Activated CD4-positive, alpha-beta T cell treated with anti-CD3 and anti-CD28 coated beads, Interleukin-2, amount 50 U/mL, for 16 hours (primary cell): ENCODE measurements around the gene RAP1GAP2.

ENCODE experiments used
- DNase-seq: peaks from one replicate; pipeline ENCODE4 v3.0.0-alpha.2; 2020

Gene RAP1GAP2

DNA sequence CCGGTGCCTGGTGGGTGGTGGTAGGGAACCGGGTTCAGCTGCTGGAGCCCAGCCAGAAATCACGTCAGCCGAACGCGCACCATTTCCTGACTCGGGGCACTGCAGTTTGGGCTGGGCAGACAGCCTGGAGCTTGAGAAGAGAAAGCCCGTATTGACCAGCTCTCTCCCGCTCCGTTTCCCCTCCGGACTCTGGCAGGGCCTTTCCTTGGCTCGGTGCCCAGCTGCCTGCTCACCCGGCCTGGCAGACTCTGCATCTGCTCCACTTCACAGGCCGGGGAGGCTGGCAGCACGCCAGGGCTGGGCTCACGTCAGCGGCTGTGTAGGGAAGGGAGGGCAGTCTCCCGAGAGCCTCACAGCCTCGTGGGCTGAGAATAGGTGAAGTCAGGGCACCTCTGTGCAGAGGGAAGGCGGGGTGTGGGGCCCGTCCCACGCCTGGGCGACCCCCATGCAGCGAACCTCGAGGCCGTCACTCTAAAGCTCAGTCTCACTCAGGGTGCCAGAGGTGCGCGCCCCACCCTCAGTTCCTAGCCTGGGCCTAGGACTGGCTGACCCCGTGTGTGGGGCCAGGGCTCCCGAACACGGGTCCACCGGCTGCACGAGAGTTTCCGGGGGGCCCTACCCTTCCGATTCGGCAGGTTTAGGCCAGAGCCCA is 208.0 kb downstream of the RAP1GAP2 start:
- DNase-seq = no peak

DNA sequence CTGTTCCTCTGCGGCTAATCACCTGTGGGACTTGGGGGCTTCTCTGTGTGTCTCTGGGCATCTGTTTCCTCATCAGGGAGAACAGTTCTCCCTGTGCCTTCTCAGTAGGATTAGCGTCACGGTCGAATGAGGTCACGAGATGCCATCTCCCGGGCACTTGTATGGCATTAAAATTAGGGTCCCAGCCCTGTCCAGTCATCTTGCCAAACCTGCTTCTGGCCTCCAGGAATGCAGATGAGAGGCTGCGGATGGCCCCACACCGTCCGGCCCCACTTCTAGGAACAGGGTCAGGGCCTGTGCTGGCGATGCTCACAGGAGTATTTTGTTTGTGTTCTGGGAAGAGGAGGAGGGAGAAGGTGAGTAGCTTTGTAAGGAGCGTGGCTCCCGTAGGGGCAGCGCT is 208.7 kb downstream of the RAP1GAP2 start:
- no peak for DNase-seq

DNA sequence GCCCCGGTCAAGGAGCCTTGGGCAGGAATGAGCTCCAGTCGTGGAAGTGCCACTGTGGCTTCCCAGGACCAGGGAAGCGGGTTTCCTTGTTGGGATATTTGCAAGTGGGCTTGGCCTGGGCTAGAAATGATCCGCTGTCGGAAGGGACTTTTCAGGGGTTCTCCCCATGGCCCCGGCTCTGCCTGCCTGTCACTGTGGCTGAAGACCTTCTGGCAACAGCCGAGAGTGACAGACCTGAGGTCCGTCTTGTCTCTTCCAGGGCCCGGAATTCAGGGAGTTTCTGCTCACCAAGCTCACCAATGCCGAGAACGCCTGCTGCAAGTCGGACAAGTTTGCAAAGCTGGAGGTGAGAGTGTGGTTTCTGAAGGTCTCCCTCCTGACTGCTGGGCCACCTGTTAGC is 209.5 kb downstream of the RAP1GAP2 start:
- no peak for DNase-seq

- DNase-seq = no peak
Measured at GRCh38 chr17:3006801-3007200, 210.6 kb downstream of the RAP1GAP2 start.

GRCh38 chr17:3007651-3008121 is 211.4 kb downstream of the RAP1GAP2 start:
- no peak for DNase-seq

DNA sequence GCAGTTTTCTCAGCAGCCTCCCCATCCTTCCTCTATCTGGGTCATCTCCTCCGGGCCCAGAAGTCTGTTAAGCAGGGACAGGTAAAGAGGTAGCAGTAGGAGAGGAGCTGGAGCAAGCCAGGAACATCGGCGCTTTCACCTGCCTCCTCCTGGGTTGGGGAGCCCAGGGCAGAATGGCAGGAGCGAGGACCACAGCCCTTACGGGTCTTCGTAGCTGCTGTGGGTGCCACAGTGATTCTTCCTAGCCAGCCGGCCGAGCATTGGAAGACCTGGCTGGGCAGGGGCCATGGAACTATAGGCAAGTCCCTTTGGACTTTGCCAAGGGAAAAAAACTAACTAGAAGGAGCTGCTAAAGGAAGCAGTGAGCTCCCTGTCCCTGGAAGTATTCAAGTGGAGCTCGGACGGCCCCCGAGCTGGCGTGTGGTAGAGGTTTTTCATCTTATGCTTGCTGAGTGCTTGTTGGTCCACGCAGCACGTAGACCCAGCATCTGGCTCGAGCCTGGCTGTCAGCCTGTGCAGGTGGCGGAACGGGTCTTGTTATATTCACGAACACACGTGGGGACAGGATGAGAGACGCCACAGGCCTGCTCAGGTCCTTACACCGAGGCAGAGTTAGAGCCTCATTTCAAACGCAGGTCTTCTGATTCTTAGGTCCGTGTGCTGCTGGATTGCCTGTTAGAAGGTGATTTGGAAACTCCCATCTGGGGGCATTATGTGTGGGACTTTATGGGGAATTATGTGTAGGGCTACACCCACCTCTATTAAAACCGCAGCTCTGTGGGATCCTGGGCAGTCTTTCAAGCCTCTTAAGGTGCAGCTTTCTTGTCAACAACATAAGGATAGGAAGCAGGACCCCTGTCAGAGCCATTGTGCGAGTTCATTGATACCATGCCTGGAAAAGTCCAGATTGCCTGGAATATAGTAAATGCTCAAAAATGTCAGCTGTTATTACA is 212.4 kb downstream of the RAP1GAP2 start:
- no peak for DNase-seq

DNA sequence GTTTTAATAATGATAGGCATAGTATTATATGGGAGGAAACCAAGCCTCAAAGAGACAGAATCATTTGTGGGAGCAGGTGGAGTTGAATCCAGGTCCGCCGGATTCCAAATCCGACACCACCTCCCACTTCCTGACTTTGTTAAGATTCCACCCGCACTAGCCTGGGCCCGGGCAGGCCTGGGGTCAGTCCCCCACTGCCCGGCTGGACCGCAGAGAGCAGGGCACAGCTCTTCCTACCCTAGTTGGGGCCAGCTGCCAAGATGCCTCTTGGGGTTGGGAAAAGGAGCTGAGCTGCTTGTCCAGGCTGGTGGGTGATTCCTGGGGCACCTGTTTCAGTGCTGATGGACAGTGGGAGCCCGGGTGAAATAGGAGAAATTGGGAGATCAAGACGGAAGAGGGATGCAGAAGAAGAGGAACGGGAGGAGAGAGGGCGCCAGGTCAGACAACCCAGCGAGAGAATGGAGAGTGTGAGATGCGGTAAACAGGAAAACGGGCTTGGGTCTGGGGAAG is 213.2 kb downstream of the RAP1GAP2 start:
- no peak for DNase-seq

DNA sequence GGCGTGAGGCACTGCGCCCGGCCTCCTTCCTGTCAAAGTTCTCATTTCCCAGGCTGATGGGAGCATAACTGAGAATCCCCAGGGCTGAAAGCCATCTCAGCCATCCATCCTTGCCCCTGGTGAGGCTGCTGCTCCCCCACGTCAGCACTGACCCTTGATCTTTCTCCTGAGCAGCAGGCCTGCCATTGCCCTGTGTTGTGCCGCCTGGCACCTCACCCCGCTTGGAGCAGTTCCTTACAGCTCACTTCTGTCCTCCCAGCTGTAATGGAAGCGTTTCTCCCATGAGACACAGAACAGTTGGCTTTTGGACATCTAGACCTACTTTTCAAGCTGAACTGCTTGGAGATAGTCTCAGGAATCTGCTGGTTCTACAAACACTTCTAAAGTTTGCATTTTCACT is 215.7 kb downstream of the RAP1GAP2 start:
- no peak for DNase-seq

- DNase-seq = peak; percentile 34
Measured at GRCh38 chr17:3012926-3013581, 216.8 kb downstream of the RAP1GAP2 start.

DNA sequence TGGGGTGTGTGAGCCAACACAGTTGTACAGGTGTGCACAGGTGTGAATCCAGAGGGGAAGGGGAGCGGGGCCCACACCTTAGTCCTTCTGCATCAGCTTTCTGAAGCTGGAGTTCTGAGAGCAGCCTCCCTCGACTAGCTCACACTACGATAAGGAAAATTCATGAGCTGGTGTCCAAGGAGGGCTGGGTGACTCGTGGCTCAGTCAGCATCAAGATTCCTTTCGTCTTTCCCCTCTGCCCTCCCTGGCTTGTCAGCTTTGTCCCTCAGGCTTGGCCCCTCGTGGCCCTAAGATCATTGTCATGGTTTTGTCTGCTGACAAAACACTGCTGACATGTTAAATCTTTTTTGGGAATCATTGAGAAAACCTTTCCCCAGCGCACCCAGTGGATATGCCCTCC is 219.7 kb downstream of the RAP1GAP2 start:
- no peak for DNase-seq

DNA sequence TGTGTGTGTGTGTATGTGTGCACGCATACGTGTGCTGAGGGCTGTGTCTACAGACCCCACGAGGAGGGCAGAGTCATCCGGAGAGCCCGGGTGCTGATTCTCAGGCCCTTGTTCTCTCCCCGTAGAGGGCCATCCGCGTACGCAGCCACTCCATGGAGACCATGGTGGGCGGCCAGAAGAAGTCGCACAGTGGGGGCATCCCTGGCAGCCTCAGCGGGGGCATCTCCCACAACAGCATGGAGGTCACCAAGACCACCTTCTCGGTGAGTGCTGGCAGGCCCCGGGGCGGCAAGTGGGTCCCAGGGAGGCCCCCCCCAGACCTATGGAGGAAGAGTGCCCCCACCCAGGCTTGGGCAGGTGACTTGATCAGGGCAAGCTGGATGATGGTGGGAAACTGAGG is 221.7 kb downstream of the RAP1GAP2 start:
- no peak for DNase-seq

GRCh38 chr17:3019761-3020160 is 223.5 kb downstream of the RAP1GAP2 start:
- DNase-seq = no peak

DNA sequence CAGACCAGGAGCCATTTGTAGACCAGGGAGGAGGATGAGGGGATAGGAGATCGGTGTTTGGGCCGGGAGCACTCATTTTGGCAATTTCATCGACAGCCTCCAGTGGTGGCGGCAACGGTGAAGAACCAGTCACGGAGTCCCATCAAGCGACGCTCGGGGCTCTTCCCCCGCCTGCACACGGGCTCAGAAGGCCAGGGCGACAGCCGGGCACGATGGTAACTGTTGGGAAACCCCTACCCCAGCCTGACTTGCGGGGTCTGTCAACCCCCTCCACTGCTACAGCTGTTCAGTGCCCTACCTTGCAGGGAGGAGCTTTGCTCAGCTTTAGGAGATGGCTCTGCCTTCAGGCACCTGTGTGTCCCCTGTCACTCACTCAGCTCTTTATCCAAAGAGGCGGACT is 224.1 kb downstream of the RAP1GAP2 start:
- no peak for DNase-seq

GRCh38 chr17:3022197-3022596 is 226.0 kb downstream of the RAP1GAP2 start:
- no peak for DNase-seq

DNA sequence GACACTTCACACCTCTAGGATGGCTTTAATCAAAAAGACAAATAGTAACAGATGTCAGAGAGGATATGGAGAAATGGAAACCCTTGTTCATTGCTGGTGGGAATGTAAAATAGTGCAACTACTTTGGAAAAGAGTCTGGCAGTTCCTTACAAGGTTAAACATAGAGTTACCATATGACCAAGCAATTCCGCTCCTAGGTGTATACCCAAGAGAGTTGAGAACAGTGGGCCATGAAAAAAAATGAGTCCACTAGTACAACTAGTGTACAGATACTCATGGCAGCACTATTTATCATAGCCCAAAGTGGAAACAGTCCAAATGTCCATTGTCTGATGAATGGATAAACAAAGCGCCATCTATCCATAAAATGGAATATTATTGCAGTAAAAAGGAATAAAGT is 228.1 kb downstream of the RAP1GAP2 start:
- DNase-seq = no peak

- DNase-seq = no peak
Measured at GRCh38 chr17:3025421-3026124, 229.3 kb downstream of the RAP1GAP2 start.

GRCh38 chr17:3026125-3026855 is 230.1 kb downstream of the RAP1GAP2 start:
- no peak for DNase-seq

- no peak for DNase-seq
Measured at GRCh38 chr17:3026856-3027751, 230.9 kb downstream of the RAP1GAP2 start.

DNA sequence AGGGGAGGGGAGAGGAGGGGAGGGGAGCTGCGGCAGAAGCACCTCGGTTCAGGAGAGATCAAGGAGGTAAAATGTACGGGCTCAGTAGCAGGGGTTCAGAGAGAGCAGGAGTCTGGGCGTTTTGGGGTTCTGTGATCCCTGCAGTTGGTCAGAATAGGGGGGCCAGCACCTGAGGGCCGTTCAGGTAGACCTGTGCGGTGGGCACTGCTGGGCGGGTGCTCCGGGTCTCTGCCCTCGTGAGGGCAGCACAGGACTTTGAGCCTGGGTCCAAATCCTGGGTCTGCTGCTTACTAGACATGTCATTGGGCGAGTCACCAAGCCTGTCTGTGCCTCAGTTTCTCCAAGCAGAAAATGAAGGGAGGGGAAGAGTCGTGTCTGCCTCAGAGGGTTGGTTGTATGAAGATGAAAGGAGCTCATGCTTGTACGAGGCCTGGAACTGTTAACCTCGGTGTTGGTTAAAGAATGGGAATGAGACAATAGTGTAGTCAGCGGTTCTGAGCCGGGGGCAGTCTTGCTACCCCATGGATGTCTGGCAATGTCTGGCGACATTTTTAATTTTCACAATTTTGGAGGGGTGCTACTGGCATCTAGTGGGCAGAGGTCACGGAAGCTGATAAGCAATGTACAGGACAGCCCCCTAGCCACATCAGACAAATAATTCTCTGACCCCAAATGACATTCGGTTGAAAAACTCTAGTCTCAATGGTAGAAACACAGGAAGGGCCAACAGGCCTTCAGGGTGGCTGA is 231.7 kb downstream of the RAP1GAP2 start:
- DNase-seq = no peak
